Neural progenitor cell (in vitro differentiated cells): ENCODE data around the gene STX17. TPM values are rescaled to one million over a fixed set of nuclear protein-coding genes. Genes with fewer than 3 reads are reported as not detected.
A peak's percentile ranks its signal among the peaks of the same experiment; 100 is the strongest.

Source experiments
- DNase-seq: peaks from one replicate; pipeline ENCODE4 v3.0.0-alpha.2; 2016; ENCODE audit warnings: low spot score
- H2AFZ ChIP-seq: fragments of 200-600 bp; sonication (generic); replicated peaks from 2 replicates; pipeline ENCODE4 v1.6.1; 2016; ENCODE audit warnings: antibody characterized with exemption
- H3F3A ChIP-seq: fragments of 200-600 bp; sonication (generic); 2 replicates; pipeline ENCODE4 v1.6.1; 2016; ENCODE audit warnings: antibody characterized with exemption, low read depth
- H3K27ac ChIP-seq: fragments of 200-600 bp; sonication (generic); 2 replicates; pipeline ENCODE4 v1.5.1; 2016; ENCODE audit warnings: mild to moderate bottlenecking
- H3K27me3 ChIP-seq: fragments of 200-600 bp; sonication (generic); 2 replicates; pipeline ENCODE4 v1.6.1; 2016; ENCODE audit warnings: mild to moderate bottlenecking, moderate library complexity
- H3K36me3 ChIP-seq: fragments of 200-600 bp; sonication (generic); 2 replicates; pipeline ENCODE4 v1.5.1; 2016
- H3K4me1 ChIP-seq: fragments of 200-600 bp; sonication (generic); 2 replicates; pipeline ENCODE4 v1.6.1; 2016; ENCODE audit warnings: mixed run types
- H3K4me2 ChIP-seq: fragments of 200-600 bp; sonication (generic); 2 replicates; pipeline ENCODE4 v1.6.1; 2016
- H3K4me3 ChIP-seq: fragments of 200-600 bp; sonication (generic); 2 replicates; pipeline ENCODE4 v1.5.1; 2016
- H3K79me2 ChIP-seq: fragments of 200-600 bp; sonication (generic); 2 replicates; pipeline ENCODE4 v1.6.1; 2016; ENCODE audit warnings: low read depth
- H3K9ac ChIP-seq: fragments of 200-600 bp; sonication (generic); 2 replicates; pipeline ENCODE4 v1.6.1; 2016
- H3K9me3 ChIP-seq: fragments of 200-600 bp; sonication (generic); 2 replicates; pipeline ENCODE4 v1.5.1; 2016; ENCODE audit warnings: low read depth
- H4K20me1 ChIP-seq: fragments of 200-600 bp; sonication (generic); 2 replicates; pipeline ENCODE4 v1.6.1; 2016; ENCODE audit warnings: low read depth
- H3K27ac Mint-ChIP-seq: 3 replicates; pipeline ENCODE4 v1.8.0; 2021; ENCODE audit warnings: mixed read lengths
- H3K27me3 Mint-ChIP-seq: 2 replicates; pipeline ENCODE4 v1.8.0; 2022; ENCODE audit warnings: low read depth, mild to moderate bottlenecking, inconsistent platforms, moderate library complexity, mixed read lengths; ENCODE audit not compliant: insufficient read depth
- H3K36me3 Mint-ChIP-seq: 3 replicates; pipeline ENCODE4 v1.8.0; 2021; ENCODE audit warnings: mixed read lengths
- H3K4me1 Mint-ChIP-seq: 3 replicates; pipeline ENCODE4 v1.8.0; 2021; ENCODE audit warnings: mixed read lengths
- H3K4me3 Mint-ChIP-seq: 3 replicates; pipeline ENCODE4 v1.8.0; 2021; ENCODE audit warnings: mild to moderate bottlenecking, moderate library complexity, mixed read lengths
- H3K9me3 Mint-ChIP-seq: 3 replicates; pipeline ENCODE4 v1.8.0; 2020; ENCODE audit warnings: mixed read lengths
- CTCF ChIP-seq: fragments of 200-600 bp; sonication (generic); IDR thresholded peaks from 2 replicates; pipeline ENCODE4 v1.5.1; 2017; ENCODE audit warnings: antibody characterized with exemption, mild to moderate bottlenecking
- EZH2 ChIP-seq: fragments of 200-600 bp; sonication (generic); IDR thresholded peaks from 2 replicates; pipeline ENCODE4 v1.6.1; 2017; ENCODE audit warnings: antibody characterized with exemption, mild to moderate bottlenecking, moderate library complexity
- EZH2phosphoT487 ChIP-seq: fragments of 200-600 bp; sonication (generic); IDR thresholded peaks from 2 replicates; pipeline ENCODE4 v1.6.1; 2017; ENCODE audit warnings: antibody characterized with exemption
- total RNA-seq: library from RNA; depleted of rRNA; stranded (reverse); fragments of >200 nt; gene quantifications from 2 replicates; pipeline ENCODE4 v1.2.3, GENCODE V29; 2015; ENCODE audit warnings: low replicate concordance

STX17 gene
- total RNA-seq, 1 donor from 2014 or later, result 34.4 TPM

DNA sequence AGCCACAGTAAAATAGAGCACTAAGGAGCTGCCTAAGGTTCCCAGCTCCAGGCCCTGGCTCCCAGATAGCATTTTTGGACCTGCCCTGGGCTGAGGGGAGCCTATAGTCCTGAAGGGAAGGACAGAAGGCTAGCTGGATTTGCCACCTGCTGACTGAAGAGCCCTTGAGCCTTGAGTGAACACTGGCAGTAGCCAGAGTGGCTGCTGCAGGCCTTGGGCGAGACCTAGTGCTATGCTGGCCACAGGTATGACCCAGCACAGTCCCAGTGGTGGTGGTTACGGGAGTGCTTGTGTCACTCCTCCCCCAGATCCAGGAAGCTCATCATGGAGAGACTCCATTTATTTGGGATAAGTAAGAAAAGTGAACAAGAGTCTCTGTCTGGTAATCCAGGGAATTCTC is 10.3 kb upstream of the STX17 start:
- no peak overlapping the region for H3K4me2 ChIP-seq
- no peaks in the 10 kb centered on the region for H3F3A ChIP-seq
- H3K36me3 ChIP-seq, result no peaks in the 10 kb centered on the region
- peaks cover 13% of the 10 kb centered on the region for H3K4me1 ChIP-seq
- no peaks in the 10 kb centered on the region for H4K20me1 ChIP-seq
- peaks cover 8% of the 10 kb centered on the region for H3K4me1 Mint-ChIP-seq
- no peak overlapping the region for H3K4me3 Mint-ChIP-seq
- TF ChIP-seq CTCF (no peak), EZH2phosphoT487 (no peak), EZH2 (no peak)
- no peak overlapping the region for H3K27ac ChIP-seq
- no peaks in the 10 kb centered on the region for H3K27me3 Mint-ChIP-seq
- H3K4me3 ChIP-seq, result no peak overlapping the region
- H3K9me3 Mint-ChIP-seq, result no peaks in the 10 kb centered on the region
- H3K9ac ChIP-seq, result no peak overlapping the region
- H3K27ac Mint-ChIP-seq, result no peak overlapping the region
- H3K36me3 Mint-ChIP-seq, result no peaks in the 10 kb centered on the region
- no peaks in the 10 kb centered on the region for H3K27me3 ChIP-seq
- no peak for DNase-seq
- H3K79me2 ChIP-seq, result no peaks in the 10 kb centered on the region
- no peak overlapping the region for H2AFZ ChIP-seq
- no peaks in the 10 kb centered on the region for H3K9me3 ChIP-seq

DNA sequence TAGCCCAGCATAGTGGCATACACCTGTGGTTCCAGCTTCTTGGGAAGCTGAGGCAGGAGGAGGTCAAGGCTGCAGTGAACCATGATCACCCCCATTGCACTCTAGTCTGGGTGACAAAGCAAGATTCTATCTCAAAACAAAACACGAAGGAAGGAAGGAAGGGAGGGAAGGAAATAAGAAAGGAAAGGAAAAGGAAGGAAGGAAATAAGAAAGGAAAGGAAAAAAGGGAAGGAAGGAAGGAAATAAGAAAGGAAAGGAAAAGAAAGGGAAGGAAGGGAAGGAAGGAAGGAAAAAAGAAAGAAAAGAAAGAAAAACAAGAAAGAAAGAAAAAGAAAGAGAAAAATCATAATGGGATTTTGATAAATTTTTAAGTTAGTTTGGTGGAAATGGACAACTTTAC is 3.1 kb upstream of the STX17 start:
- H3K36me3 ChIP-seq, result no peaks in the 10 kb centered on the region
- peaks cover 15% of the 10 kb centered on the region for H3K79me2 ChIP-seq
- TF ChIP-seq EZH2, result no peak
- no peak for TF ChIP-seq EZH2phosphoT487
- TF ChIP-seq CTCF, result no peak
- H3K9me3 ChIP-seq, result no peaks in the 10 kb centered on the region
- H3K27ac Mint-ChIP-seq, result no peak overlapping the region
- H3K4me1 ChIP-seq, result peaks cover 16% of the 10 kb centered on the region
- no peak overlapping the region for H3K4me3 ChIP-seq
- H3K4me2 ChIP-seq, result no peak overlapping the region
- H3F3A ChIP-seq, result peaks cover 7% of the 10 kb centered on the region
- H3K9ac ChIP-seq, result no peak overlapping the region
- H3K36me3 Mint-ChIP-seq, result no peaks in the 10 kb centered on the region
- H3K27ac ChIP-seq, result no peak overlapping the region
- H3K9me3 Mint-ChIP-seq, result no peaks in the 10 kb centered on the region
- no peak overlapping the region for H3K4me3 Mint-ChIP-seq
- no peak for DNase-seq
- H4K20me1 ChIP-seq, result no peaks in the 10 kb centered on the region
- peaks cover 10% of the 10 kb centered on the region for H3K4me1 Mint-ChIP-seq
- no peak overlapping the region for H2AFZ ChIP-seq
- H3K27me3 ChIP-seq, result peaks cover 8% of the 10 kb centered on the region
- no peaks in the 10 kb centered on the region for H3K27me3 Mint-ChIP-seq

DNA sequence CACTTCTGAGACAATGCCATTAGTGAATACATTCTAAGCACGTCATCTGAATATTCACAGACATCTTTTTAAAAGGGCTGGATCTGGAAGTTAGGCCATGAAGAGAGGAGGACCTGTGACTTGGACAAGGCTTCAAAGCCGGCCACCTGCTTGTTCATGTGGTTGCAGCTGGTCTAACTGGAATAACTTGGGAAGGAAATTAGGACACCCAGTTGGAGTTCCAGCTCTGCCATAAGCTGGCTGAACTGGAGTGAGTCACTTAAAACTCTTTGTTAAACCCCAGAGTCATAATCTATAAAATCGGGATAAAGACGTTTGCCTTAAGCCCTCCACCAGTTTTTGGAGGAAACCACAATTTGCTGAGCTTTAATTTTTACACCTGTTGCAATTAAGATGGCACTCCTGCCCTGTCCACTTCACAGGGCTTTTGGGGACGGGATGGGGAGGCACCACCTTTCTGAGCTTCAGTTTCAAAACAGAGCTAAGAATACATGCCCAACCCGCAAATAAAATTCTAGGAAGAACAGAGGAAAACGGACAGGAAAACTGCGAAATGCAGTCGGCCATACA is 536 bp upstream of the STX17 start:
- Histone ChIP-seq H3K36me3 (no peaks in the 10 kb centered on the region), H2AFZ (peak overlapping the region; percentile 95), H3K4me2 (peak overlapping the region; percentile 93), H3K4me1 (peaks cover 16% of the 10 kb centered on the region), H3K9ac (no peak overlapping the region), H3F3A (peaks cover 7% of the 10 kb centered on the region), H3K27me3 (peaks cover 8% of the 10 kb centered on the region), H3K27ac (no peak overlapping the region), H3K79me2 (peaks cover 20% of the 10 kb centered on the region), H3K9me3 (no peaks in the 10 kb centered on the region), H3K4me3 (peak overlapping the region; percentile 83), H4K20me1 (no peaks in the 10 kb centered on the region)
- H3K36me3 Mint-ChIP-seq, result peaks cover 2% of the 10 kb centered on the region
- H3K4me3 Mint-ChIP-seq, result peak overlapping the region; percentile 87
- H3K27me3 Mint-ChIP-seq, result no peaks in the 10 kb centered on the region
- H3K27ac Mint-ChIP-seq, result no peak overlapping the region
- no peaks in the 10 kb centered on the region for H3K9me3 Mint-ChIP-seq
- peaks cover 10% of the 10 kb centered on the region for H3K4me1 Mint-ChIP-seq
- TF ChIP-seq CTCF, result no peak
- TF ChIP-seq EZH2, result no peak
- TF ChIP-seq EZH2phosphoT487, result no peak
- no peak for DNase-seq
